Measurements from ENCODE around the gene ODC1.

Gene ODC1

DNA sequence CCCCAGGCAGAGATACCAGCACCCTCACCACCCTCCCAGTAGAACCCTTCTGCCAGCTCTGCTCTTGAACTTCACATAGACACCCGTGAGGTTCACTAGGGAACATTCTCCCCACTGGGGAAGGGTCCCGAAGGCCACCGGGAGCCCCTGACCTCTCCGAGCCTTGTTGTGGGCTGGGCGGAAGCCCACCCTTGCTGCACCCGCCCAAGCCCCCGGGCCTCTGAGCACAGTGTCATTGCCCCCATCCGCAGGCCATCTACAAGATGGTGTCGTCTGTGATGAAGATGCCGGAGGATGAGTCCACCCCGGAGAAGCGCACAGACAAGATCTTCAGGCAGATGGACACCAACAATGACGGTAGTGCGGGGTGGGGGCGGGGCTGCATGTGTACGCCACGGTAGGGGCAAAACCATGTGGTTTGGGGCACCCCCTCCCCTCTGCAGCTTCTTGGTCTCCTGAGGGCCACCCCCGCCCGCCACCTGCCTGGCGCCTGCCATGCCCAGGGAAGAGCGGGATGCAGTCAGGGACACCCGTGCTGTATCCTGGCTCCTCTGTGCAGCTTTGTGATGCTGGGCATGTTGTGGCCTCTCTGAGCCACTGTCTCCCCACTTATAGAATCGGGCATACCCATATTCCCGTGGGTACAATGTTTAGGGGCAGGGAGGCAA is 25.3 kb downstream of the ODC1 start:
- TF ChIP-seq, protein P1, sequence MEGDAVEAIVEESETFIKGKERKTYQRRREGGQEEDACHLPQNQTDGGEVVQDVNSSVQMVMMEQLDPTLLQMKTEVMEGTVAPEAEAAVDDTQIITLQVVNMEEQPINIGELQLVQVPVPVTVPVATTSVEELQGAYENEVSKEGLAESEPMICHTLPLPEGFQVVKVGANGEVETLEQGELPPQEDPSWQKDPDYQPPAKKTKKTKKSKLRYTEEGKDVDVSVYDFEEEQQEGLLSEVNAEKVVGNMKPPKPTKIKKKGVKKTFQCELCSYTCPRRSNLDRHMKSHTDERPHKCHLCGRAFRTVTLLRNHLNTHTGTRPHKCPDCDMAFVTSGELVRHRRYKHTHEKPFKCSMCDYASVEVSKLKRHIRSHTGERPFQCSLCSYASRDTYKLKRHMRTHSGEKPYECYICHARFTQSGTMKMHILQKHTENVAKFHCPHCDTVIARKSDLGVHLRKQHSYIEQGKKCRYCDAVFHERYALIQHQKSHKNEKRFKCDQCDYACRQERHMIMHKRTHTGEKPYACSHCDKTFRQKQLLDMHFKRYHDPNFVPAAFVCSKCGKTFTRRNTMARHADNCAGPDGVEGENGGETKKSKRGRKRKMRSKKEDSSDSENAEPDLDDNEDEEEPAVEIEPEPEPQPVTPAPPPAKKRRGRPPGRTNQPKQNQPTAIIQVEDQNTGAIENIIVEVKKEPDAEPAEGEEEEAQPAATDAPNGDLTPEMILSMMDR (IDR thresholded peaks at IDR 0.05; ENCODE audit: borderline replicate concordance, insufficient read depth, low read depth, low read length): no peak
- no peak overlapping the region for H3K4me3 ChIP-seq (ENCODE audit: low read depth, low read length)

DNA sequence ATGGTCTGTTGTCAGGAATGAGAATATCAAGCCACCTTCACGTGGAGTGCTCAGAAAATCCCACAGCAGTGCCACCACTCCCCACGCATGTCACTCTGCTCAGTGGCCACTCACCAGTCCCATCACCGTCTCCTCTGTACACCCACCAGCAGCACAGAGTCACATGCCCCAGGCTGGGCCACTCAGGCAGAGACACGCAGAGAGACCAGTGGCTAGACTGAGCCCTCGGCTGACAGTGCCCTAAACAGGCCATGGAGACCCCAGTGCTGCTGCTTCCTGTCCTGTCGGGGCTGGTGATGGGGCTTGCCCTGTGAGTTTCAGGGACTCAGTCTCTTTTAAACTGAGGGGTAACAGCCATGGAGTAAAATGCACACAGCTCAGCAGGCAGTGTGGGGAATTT is 25.9 kb downstream of the ODC1 start:
- H3K4me3 ChIP-seq (ENCODE audit: low read depth, low read length): no peak overlapping the region
- TF ChIP-seq, protein P1 (IDR thresholded peaks at IDR 0.05; ENCODE audit: borderline replicate concordance, insufficient read depth, low read depth, low read length): no peak

DNA sequence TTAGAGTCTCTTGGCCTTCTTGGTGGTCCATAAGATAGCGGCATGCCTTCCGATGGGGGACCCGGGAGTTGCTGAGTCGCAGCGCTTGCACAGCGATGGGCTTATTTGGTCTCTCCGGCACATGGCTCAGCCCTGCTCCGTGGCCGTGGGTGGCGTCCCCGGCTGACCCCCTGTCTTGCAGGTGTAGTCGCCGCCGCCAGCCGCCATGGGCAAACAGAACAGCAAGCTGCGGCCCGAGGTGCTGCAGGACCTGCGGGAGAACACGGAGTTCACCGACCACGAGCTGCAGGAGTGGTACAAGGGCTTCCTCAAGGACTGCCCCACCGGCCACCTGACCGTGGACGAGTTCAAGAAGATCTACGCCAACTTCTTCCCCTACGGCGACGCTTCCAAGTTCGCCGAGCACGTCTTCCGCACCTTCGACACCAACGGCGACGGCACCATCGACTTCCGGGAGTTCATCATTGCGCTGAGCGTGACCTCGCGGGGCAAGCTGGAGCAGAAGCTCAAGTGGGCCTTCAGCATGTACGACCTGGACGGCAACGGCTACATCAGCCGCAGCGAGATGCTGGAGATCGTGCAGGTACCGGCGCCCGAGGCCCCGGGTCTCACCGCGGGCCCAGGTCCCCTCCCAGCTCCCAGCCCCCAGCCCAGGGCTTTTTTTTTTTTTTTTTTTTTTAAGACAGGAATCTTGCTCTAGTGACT is 28.4 kb downstream of the ODC1 start:
- TF ChIP-seq, protein P1 (IDR thresholded peaks at IDR 0.05; ENCODE audit: borderline replicate concordance, insufficient read depth, low read depth, low read length): no peak
- no peak overlapping the region for H3K4me3 ChIP-seq (ENCODE audit: low read depth, low read length)

DNA sequence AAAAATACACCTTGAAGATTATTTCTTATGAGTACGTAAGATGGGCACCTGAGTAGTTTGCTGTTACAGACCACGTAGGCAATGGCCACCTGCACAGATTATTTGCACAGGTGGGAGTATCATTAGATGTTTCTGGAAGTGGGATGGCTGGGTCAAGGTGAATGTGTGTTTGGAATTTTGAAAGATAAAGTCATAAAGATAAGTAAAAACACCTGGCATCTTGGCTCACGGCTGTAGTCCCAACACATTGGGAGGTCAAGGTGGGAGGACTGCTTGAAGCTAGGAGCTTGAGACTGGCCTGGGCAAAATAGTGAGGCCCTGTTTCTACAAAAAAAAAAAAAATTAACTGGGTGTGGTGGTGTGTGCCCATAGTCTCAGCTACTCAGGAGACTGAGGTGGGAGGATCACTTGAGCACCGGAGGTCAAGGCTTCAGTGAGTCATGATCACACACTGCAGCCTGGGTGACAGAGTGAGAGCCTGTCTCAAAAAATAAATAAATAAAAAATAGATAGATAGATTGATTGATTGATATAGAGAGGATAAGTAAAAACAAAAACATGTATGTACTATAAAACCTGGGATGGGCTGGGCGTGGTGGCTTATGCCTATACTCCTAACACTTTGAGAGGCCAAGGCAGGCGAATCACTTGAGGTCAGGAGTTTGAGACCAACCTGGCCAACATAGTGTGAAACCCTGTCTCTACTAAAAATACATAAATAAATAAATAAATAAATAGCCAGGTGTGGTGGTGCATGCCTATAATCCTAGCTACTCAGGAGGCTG is 30.4 kb downstream of the ODC1 start:
- TF ChIP-seq, protein P1 (IDR thresholded peaks at IDR 0.05; ENCODE audit: borderline replicate concordance, insufficient read depth, low read depth, low read length): no peak
- no peak overlapping the region for H3K4me3 ChIP-seq (ENCODE audit: low read depth, low read length)

DNA sequence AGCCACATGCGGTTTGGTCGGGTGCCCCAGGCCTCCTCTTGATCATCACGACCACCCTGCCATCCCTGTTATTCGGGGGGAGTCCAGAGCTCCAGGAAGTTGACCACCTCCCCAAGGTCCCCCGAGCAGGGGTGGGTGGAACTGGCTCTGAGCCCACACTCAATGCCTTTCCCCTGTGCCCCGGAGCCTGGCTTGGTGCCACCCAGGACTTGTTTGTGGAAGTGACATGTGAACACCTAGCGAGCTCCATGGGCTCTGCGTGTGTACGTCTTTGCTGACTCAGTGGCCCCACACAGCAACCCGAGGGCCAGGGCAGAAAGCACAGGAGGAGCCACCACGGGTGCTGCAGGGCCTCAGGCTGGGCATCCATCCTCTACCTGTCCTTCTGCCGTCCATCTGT is 32.5 kb downstream of the ODC1 start:
- TF ChIP-seq, protein P1 (IDR thresholded peaks at IDR 0.05; ENCODE audit: borderline replicate concordance, insufficient read depth, low read depth, low read length): no peak
- no peak overlapping the region for H3K4me3 ChIP-seq (ENCODE audit: low read depth, low read length)

DNA sequence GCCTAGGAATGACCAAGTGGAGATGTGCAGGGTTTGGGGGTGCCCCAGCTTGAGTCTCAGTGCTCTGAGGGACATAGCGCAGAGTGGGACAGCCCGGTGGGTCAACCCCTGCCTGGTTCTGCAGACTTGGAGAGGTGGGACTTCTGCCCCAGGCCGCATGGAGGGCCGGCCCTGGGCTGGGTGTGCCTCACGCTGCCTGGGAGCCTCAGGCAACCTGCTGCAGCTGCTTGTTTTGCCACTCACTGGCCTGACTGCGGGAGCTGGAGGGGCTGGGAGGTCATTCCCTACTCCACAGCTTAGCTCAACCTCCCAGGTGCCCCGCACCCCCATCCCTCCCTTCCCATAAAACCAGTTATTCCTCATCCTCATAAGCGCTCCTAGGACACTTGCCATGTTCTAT is 33.1 kb downstream of the ODC1 start:
- H3K4me3 ChIP-seq (ENCODE audit: low read depth, low read length): no peak overlapping the region
- TF ChIP-seq, protein P1 (IDR thresholded peaks at IDR 0.05; ENCODE audit: borderline replicate concordance, insufficient read depth, low read depth, low read length): no peak
